Muscle layer of duodenum (tissue), 2 donors: ENCODE results near the gene KDM4B.
"Not testable (repeated sequence)": the region's sequence is repeated elsewhere in the genome, so short reads cannot be mapped to it uniquely, and the experiment has no call there.

Source experiments
- H3K27ac ChIP-seq: one replicate; pipeline ENCODE4 v1.7.0; 2013; ENCODE audit warnings: mild to moderate bottlenecking, low read length
- H3K27me3 ChIP-seq: one replicate; pipeline ENCODE4 v1.7.0; 2013; ENCODE audit warnings: low read depth, mild to moderate bottlenecking, control low read depth, low read length
- H3K36me3 ChIP-seq, 2 donors: one replicate each; pipeline ENCODE4 v1.7.0; 2013; ENCODE audit warnings: low read length in 2 of 2, control low read depth in 1 of 2, mild to moderate bottlenecking in 1 of 2; ENCODE audit not compliant: insufficient read depth in 2 of 2, control insufficient read depth in 1 of 2
- H3K4me1 ChIP-seq, 2 donors: one replicate each; pipeline ENCODE4 v1.7.0; 2013; ENCODE audit warnings: low read length in 2 of 2, mild to moderate bottlenecking in 2 of 2, control low read depth in 1 of 2, moderate library complexity in 1 of 2; ENCODE audit not compliant: insufficient read depth in 2 of 2, control insufficient read depth in 1 of 2
- H3K4me3 ChIP-seq, 2 donors: one replicate each; pipeline ENCODE4 v1.7.0; 2013; ENCODE audit warnings: low read length in 2 of 2, low read depth in 1 of 2, mild to moderate bottlenecking in 1 of 2
- H3K9me3 ChIP-seq, 2 donors: one replicate each; pipeline ENCODE4 v1.7.0; 2013; ENCODE audit warnings: low read length in 2 of 2, control low read depth in 1 of 2, mild to moderate bottlenecking in 1 of 2; ENCODE audit not compliant: control insufficient read depth in 1 of 2
- donor health status: healthy.

Gene KDM4B

DNA sequence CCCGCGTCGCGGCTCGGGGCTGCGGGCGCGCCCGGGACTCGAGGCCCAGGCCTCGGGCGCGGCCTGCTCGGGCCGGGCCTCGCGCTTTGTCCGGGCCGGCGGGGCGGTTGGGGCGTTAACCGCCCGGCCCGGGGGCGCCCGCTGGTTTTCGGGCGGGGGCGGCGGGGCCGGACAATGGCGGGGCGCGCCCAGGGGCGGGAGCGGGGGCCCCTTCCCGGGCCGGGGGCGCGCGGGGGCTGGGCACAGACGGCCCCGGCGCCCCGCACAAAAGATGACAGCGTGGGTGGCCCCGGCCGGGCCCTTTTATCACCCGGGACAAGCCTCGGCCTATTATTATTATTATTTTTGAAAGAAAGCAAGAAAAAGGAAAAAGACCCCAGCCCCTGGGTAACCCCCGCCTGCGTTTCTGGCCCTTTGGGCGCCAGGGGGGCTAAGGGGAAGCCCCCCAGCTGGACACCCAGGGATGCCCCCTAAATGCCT lies 419 bp downstream of the KDM4B start:
- no peaks in the 10 kb centered on the region for H3K27me3 ChIP-seq
- no peaks in the 10 kb centered on the region for H3K36me3 ChIP-seq
- H3K4me3 ChIP-seq: peak overlapping the region; percentile 67 to 90
- H3K27ac ChIP-seq: peak overlapping the region; percentile 67
- H3K9me3 ChIP-seq: no peaks in the 10 kb centered on the region
- H3K4me1 ChIP-seq: peaks cover 0 to 34% of the 10 kb centered on the region in 2 donors

DNA sequence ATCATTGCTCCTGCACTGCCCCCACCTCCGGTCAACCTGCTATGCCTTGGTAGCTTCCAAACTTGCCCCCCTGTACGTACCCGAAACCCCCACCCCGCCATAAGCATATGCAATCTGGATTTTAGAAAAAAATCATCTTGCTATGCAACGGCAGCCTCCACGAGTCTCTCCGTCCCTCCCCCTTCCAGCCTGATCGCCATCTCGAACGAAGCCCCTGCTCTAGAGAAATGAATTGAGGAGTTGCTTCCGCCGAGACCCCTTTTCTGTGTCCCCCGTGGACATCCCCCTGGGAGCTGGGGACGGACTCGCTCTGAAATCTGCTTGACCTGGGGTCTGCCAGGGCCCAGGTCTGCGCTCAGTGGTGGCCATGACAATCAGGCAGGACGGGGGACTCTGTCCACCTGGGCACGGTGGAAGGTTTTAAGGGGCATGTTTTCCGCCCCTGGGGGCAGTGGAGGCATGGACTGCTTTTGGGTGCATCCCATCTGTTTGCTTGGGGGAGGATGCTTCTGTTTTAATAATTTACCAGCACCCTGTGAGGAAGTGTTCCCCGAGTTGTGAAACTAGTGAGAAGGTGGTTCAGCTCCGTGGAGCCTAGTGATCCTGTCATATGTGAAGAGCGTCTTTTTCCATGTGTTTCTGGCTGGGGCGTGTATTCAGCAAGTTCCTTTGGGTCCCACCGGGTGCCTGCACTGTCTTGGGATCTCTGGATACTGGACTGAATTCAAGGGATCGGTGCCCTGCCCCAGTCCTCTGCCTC lies 1.0 kb downstream of the KDM4B start:
- Histone ChIP-seq H3K4me1 (peaks cover 0 to 38% of the 10 kb centered on the region in 2 donors), H3K27ac (peak overlapping the region; percentile 67), H3K9me3 (no peaks in the 10 kb centered on the region), H3K36me3 (no peaks in the 10 kb centered on the region), H3K27me3 (no peaks in the 10 kb centered on the region), H3K4me3 (peak overlapping the region; percentile 67 to 90)

DNA sequence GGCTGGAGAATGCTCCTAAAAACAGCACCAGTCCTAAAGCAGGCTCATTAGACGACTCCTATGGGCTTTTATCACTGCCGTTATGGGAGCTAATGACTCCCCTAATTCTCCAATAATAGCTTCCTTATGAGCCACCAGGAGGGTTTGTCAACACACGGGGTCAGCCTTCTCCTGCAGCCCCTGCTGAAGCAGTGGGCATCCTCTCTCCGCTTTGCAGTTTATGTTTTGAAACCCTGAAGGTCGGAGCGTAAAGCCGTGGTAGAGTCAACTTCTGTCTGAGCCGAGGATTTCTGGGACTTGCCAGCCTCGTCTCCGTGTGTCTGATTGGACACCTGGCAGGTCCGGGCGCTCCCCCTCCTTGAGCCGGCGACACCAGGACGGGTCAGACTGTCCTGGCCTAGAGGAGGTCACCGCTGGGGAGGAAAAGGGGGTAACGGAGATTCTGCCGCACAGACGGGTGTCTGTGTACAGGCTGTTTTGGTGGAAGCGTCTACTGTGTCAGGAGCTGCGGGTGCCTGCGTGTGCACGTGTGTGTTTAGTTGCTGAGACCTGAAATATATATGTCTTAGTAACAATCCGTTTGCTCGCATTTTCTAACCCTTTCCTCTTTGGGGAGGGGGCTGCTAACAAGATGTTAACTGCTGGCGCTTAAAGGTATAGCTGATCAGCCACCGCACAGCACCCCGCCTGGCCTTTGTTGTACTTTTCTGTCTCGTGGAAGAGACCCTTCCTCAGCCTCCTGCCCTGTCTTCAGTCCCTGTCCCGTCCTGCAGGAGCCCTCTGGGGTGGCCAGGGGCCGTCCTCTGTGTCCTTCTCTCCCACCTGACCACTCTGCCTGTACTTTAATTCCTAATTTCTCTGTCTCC lies 1.9 kb downstream of the KDM4B start:
- no peaks in the 10 kb centered on the region for H3K9me3 ChIP-seq
- H3K4me3 ChIP-seq: peak overlapping the region; percentile 67 to 90
- no peaks in the 10 kb centered on the region for H3K27me3 ChIP-seq
- H3K27ac ChIP-seq: peak overlapping the region; percentile 67
- no peaks in the 10 kb centered on the region for H3K36me3 ChIP-seq
- H3K4me1 ChIP-seq: peaks cover 0 to 46% of the 10 kb centered on the region in 2 donors

DNA sequence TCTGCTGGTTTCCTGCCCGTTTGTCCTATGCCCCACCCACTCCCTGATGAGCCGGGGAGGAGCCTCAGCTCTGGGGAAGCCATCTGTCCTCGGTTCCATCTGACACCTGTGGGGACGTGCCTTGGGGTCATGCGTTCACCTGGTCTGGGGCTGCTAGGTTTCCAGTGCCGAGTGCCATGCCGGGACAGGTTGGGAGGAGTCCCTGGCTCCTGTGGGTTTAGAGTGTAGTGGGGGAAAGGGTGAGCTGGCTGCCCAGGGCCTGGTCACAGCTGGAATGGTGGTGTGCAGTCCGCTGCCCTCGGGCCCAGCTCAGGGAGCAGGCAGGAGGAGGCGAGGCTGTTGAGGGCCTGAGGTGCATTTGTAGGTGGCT lies 2.5 kb downstream of the KDM4B start:
- H3K9me3 ChIP-seq: no peaks in the 10 kb centered on the region
- peak overlapping the region; percentile 67 to 90 for H3K4me3 ChIP-seq
- H3K4me1 ChIP-seq: peaks cover 0 to 52% of the 10 kb centered on the region in 2 donors
- no peaks in the 10 kb centered on the region for H3K36me3 ChIP-seq
- H3K27ac ChIP-seq: no peak overlapping the region
- H3K27me3 ChIP-seq: no peaks in the 10 kb centered on the region

DNA sequence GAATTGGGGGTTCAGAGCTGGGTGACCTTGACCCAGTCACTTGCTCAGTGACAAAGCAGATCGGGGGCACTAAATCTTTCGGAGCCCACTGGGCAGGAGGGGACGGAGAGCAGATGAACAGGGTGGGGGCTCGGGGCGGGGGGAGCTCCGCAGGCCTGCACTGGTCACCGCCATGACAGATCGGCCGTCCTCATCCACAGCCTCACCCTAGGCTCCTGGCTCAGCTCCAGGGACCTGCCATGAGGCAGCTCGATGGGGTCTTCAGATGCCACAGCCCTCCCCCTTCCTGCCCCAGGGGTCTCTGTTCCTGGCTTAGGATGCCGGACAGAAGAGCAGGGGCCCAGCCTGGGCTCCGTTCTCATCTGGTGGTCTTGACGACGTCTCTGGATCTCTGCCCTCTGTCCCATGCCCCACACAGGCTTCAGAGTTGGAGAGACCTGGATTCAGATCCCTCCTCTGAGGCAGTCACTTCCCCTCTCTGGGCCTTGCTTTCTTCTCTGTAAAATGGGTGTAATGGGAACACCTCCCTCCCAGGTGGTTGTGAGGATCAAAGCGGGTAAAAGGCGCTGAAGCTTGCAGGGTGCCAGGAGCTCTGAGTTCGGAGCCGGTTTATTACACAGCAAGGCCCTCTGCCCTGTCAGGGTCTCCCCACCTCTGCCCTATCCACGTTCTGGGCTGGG lies 3.0 kb downstream of the KDM4B start:
- Histone ChIP-seq H3K36me3 (no peaks in the 10 kb centered on the region), H3K27me3 (no peaks in the 10 kb centered on the region), H3K4me1 (peaks cover 0 to 57% of the 10 kb centered on the region in 2 donors), H3K4me3 (peak overlapping the region in 1 of 2 donors; percentile 67), H3K9me3 (no peaks in the 10 kb centered on the region), H3K27ac (no peak overlapping the region)

DNA sequence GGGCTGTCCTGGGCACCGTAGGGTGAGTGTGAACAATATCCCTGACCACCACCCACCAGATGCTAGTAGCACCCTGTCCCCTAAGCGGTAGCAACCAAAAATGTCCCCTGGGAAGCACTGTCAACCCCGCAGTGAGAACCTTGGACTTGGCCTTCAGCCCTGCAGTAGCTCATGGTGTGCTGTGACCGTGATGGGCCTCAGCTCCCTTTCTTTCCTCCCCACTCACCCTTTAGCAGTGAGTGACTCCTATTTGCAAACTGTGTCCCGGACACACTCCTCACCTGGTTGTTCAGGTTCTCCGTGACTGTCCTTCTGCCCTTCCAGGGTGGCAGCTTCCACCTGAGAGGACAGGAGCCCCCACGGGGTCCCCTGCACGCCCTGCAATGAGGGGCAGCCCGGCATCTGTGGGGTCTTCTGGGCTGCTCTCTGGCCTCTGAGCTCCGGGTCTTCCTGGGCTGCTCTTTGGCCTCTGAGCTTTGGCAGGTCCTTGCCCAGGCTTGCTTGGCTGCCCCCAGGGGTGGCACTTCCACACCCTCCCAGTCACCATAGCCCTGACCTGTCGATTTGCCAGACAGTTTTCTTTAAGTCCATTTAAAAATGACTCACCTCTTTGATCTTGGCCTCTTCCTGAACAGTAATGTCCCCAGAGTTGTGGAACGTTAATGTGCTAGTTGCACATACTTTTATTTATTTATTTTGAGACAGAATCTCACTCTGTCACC lies 3.8 kb downstream of the KDM4B start:
- Histone ChIP-seq H3K4me3 (no peak overlapping the region), H3K4me1 (peaks cover 5 to 64% of the 10 kb centered on the region in 2 donors), H3K27ac (no peak overlapping the region), H3K27me3 (no peaks in the 10 kb centered on the region), H3K36me3 (no peaks in the 10 kb centered on the region), H3K9me3 (no peaks in the 10 kb centered on the region)

DNA sequence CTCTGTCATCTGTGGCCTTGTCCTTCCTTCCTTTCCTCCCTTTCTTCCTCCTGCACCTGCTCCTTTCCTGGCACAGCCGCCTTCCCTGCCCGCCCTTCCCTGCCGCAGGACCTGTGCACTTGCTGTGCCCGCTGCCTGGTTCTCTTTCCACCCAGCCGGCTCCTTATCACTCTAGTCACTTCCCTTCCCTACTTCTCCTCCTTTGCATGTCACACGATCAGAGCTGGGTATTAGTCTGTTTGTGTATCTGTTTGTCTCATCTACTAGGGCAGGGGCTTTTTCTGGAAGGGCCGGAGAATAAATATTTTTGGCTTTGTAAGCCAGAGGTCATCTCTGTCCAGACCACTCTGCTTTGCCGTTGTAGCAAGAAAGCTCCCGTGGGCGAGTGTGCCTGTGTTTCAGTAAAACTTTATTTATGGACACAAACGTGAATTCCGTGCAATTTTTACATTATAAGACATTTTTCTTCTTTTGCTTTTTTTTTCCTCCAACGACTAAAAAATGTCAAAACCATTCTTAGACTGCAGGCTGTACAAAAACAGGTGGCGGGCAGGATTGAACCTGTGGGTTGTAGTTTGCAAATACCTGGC lies 6.1 kb downstream of the KDM4B start:
- Histone ChIP-seq H3K27ac (no peak overlapping the region), H3K4me3 (no peak overlapping the region), H3K27me3 (no peaks in the 10 kb centered on the region), H3K4me1 (peaks cover 5 to 76% of the 10 kb centered on the region in 2 donors), H3K36me3 (no peaks in the 10 kb centered on the region), H3K9me3 (no peaks in the 10 kb centered on the region)

DNA sequence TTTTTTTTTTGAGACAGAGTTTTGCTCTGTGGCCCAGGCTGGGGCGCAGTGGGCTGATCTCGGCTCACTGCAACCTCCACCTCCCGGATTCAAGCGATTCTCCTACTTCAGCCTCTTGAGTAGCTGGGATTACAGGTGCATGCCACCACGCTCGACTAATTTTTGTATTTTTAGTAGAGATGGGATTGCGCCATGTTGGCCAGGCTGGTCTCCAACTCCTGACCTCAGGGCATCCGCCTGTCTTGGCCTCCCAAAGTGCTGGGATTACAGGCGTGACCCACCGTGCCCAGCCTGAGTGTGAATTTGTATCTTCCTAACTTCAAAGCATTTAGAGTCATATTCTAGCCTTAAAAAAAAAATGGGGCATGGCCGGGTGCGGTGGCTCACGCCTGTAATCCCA lies 6.7 kb downstream of the KDM4B start:
- H3K36me3 ChIP-seq, H3K9me3 ChIP-seq, H3K27ac ChIP-seq, H3K27me3 ChIP-seq: not testable (repeated sequence)
- Histone ChIP-seq H3K4me3 (peak overlapping the region in 1 of 2 donors; percentile 36), H3K4me1 (peaks cover 5 to 70% of the 10 kb centered on the region in 2 donors)

DNA sequence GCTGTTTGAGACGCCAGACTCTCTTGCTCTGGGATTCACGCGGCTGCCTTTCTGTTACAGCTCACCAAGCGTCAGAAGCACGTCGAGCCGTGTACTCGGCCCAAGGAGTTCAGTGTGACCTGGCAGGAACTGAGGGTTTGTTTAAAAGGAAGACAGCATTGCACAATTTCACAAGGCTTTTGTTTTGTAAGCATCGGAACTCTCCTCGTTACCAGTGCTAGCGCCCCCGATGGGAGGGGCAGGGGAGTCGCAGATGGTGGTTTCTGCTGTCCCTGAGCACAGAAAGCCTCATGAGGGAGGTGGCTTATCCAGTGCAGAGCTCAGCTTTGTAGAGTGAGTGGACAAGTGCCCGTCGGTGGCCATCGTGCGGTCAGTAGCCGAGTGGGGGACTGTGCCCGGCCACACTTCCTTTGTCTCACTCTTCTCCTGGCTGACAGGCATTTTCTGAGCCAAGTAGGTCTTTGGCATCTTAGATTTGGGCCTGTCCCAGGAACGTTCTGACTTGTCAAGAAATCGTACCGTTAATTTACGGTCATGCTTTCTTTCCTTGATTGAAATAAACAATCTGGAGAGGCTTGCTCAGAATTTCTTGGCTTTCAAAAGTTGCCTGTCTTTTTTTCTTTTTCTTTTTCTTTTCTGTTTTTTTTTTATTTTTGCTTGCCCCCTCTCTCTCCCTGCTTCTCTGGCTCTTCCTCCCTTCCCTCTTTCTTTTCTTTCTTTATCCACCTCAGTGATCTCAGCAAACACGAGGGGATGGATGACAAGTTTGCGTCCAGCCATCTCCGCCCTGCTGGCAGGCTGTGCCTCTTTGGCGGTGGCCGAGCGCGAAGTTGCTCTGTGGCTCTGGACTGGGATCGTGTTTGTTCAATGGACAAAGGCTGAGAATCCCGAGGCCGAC lies 7.7 kb downstream of the KDM4B start:
- Histone ChIP-seq H3K4me3 (peak overlapping the region; percentile 12 to 36), H3K27ac (peak overlapping the region; percentile 87), H3K4me1 (peaks cover 5 to 59% of the 10 kb centered on the region in 2 donors)

More for the DNA sequence above, 7.7 kb downstream of the KDM4B start:
- no peaks in the 10 kb centered on the region for H3K36me3 ChIP-seq
- H3K9me3 ChIP-seq: no peaks in the 10 kb centered on the region
- no peaks in the 10 kb centered on the region for H3K27me3 ChIP-seq
